Fibroblast of lung (primary cell): ENCODE data around the gene TBL1X. TPM values are rescaled to one million over a fixed set of nuclear protein-coding genes. Genes with fewer than 3 reads are reported as not detected.
"Not testable (repeated sequence)": the region's sequence is repeated elsewhere in the genome, so short reads cannot be mapped to it uniquely, and the experiment has no call there.

Experiments
- DNase-seq, 2 donors: peaks; one replicate each; pipeline versions ENCODE4 v3.0.0 to v3.0.0-alpha.2; 2010; ENCODE audit warnings: low read depth in 2 of 2
- H2AFZ ChIP-seq: 2 replicates; pipeline ENCODE4 v1.5.1; 2012; ENCODE audit warnings: low read length, control low read depth, inconsistent platforms
- H3K27ac ChIP-seq: 2 replicates; pipeline ENCODE4 v1.5.1; 2011; ENCODE audit warnings: low read length, control low read depth; ENCODE audit not compliant: insufficient read depth
- H3K27me3 ChIP-seq: 2 replicates; pipeline ENCODE4 v1.5.1; 2011; ENCODE audit warnings: mild to moderate bottlenecking, low read length; ENCODE audit not compliant: control insufficient read depth, insufficient read depth
- H3K36me3 ChIP-seq: 2 replicates; pipeline ENCODE4 v1.5.1; 2011; ENCODE audit warnings: low read length; ENCODE audit not compliant: control insufficient read depth, insufficient read depth
- H3K4me1 ChIP-seq: 2 replicates; pipeline ENCODE4 v1.5.1; 2011; ENCODE audit warnings: low read length; ENCODE audit not compliant: control insufficient read depth, insufficient read depth; ENCODE audit errors: extremely low read depth
- H3K4me2 ChIP-seq: 2 replicates; pipeline ENCODE4 v1.5.1; 2011; ENCODE audit warnings: low read length, control low read depth; ENCODE audit not compliant: insufficient read depth; ENCODE audit errors: extremely low read depth
- H3K4me3 ChIP-seq, 4 experiments: fragments of 200-600 bp in 1 of 4; sonication (generic) in 1 of 4; replicated peaks in 1 of 4; 2 replicates each; pipeline ENCODE4 v1.5.1; 2011 to 2016; ENCODE audit warnings: low read length in 4 of 4, low read depth in 3 of 4, mild to moderate bottlenecking in 3 of 4, control low read depth in 2 of 4, inconsistent platforms in 1 of 4, mixed read lengths in 1 of 4; ENCODE audit not compliant: insufficient read depth in 1 of 4; ENCODE audit errors: control extremely low read depth in 1 of 4
- H3K79me2 ChIP-seq: 2 replicates; pipeline ENCODE4 v1.5.1; 2012; ENCODE audit warnings: mild to moderate bottlenecking, low read length, inconsistent platforms; ENCODE audit not compliant: control insufficient read depth, insufficient read depth
- H3K9ac ChIP-seq: 2 replicates; pipeline ENCODE4 v1.5.1; 2011; ENCODE audit warnings: mild to moderate bottlenecking, low read length, control low read depth; ENCODE audit not compliant: insufficient read depth
- H3K9me3 ChIP-seq: 2 replicates; pipeline ENCODE4 v1.5.1; 2012; ENCODE audit warnings: low read depth, low read length; ENCODE audit not compliant: control insufficient read depth, insufficient read depth
- H4K20me1 ChIP-seq: 2 replicates; pipeline ENCODE4 v1.5.1; 2011; ENCODE audit warnings: low read length; ENCODE audit not compliant: control insufficient read depth, insufficient read depth; ENCODE audit errors: extremely low read depth
- CTCF ChIP-seq, 2 donors: IDR thresholded peaks in 1 of 2; conservative IDR thresholded peaks in 1 of 2; 1 replicate in 1 of 2; 2 replicates in 1 of 2; pipeline ENCODE4 v1.5.1; 2011 to 2012; ENCODE audit warnings: low read length in 2 of 2, control low read depth in 1 of 2, inconsistent platforms in 1 of 2, low read depth in 1 of 2, mild to moderate bottlenecking in 1 of 2
- EZH2 ChIP-seq: IDR thresholded peaks from 2 replicates; pipeline ENCODE4 v1.5.1; 2012; ENCODE audit warnings: low read length, control low read depth, mild to moderate bottlenecking; ENCODE audit errors: missing control alignments
- polyA plus RNA-seq, 2 donors: library from polyadenylated mRNA; depleted of rRNA in 1 of 2; stranded (reverse) in 1 of 2; unstranded in 1 of 2; fragments of >200 nt; gene quantifications; 2 replicates each; pipeline ENCODE4 v1.2.1, GENCODE V29; 2011 to 2012; ENCODE audit warnings: missing spikeins in 1 of 2
- total RNA-seq: library from RNA; depleted of rRNA; stranded (reverse); fragments of >200 nt; gene quantifications from 2 replicates; pipeline ENCODE4 v1.2.1, GENCODE V29; 2014

TBL1X gene
- total and polyA plus RNA-seq, 2 donors (not counting 1 experiment from before 2014, with no cell fraction given) = 25.8 to 29.4 TPM

GRCh38 chrX:9473708-9474107 is 8.8 kb downstream of the TBL1X start:
- Histone ChIP-seq H3K79me2 (peaks cover 48% of the 10 kb centered on the region), H3K4me3 (no peak overlapping the region)

GRCh38 chrX:9475417-9475816 is 10.6 kb downstream of the TBL1X start:
- not testable (repeated sequence) for H3K4me2 ChIP-seq, H3K9ac ChIP-seq, H3K36me3 ChIP-seq, H2AFZ ChIP-seq, H3K4me3 ChIP-seq, H3K4me1 ChIP-seq, DNase-seq, H3K27me3 ChIP-seq, H3K9me3 ChIP-seq, H4K20me1 ChIP-seq, H3K27ac ChIP-seq
- H3K79me2 ChIP-seq = peaks cover 34% of the 10 kb centered on the region

More at GRCh38 chrX:9473708-9474107, 8.8 kb downstream of the TBL1X start:
- H3K27ac ChIP-seq = no peak overlapping the region
- H3K9me3 ChIP-seq = no peaks in the 10 kb centered on the region
- H3K9ac ChIP-seq = no peak overlapping the region
- H3K4me2 ChIP-seq = no peak overlapping the region
- no peaks in the 10 kb centered on the region for H3K4me1 ChIP-seq
- no peaks in the 10 kb centered on the region for H3K27me3 ChIP-seq
- H4K20me1 ChIP-seq = no peaks in the 10 kb centered on the region
- TF ChIP-seq EZH2 = no peak
- TF ChIP-seq CTCF (conservative IDR thresholded peaks at IDR 0.05 in 1 of 2, IDR thresholded peaks at IDR 0.05 in 1 of 2; ENCODE audit: low read depth in 1 of 2, low read length in 2 of 2) = no peak
- H2AFZ ChIP-seq = no peak overlapping the region
- no peak for DNase-seq
- H3K36me3 ChIP-seq = no peaks in the 10 kb centered on the region

GRCh38 chrX:9475984-9476383 is 11.1 kb downstream of the TBL1X start:
- Histone ChIP-seq H3K4me3 (no peak overlapping the region), H3K4me2 (no peak overlapping the region), H3K4me1 (no peaks in the 10 kb centered on the region), H2AFZ (no peak overlapping the region), H3K9me3 (no peaks in the 10 kb centered on the region), H3K79me2 (peaks cover 31% of the 10 kb centered on the region), H3K36me3 (no peaks in the 10 kb centered on the region), H3K27ac (no peak overlapping the region), H4K20me1 (no peaks in the 10 kb centered on the region), H3K9ac (no peak overlapping the region), H3K27me3 (no peaks in the 10 kb centered on the region)
- TF ChIP-seq CTCF (conservative IDR thresholded peaks at IDR 0.05 in 1 of 2, IDR thresholded peaks at IDR 0.05 in 1 of 2; ENCODE audit: low read depth in 1 of 2, low read length in 2 of 2) (no peak), EZH2 (no peak)
- no peak for DNase-seq
